Neural progenitor cell (in vitro differentiated cells): ENCODE data around the gene HEPACAM.

Experiments used
- CTCF ChIP-seq: fragments of 200-600 bp; sonication (generic); IDR thresholded peaks from 2 replicates; pipeline ENCODE4 v1.5.1; 2017; ENCODE audit warnings: antibody characterized with exemption, mild to moderate bottlenecking
- EZH2 ChIP-seq: fragments of 200-600 bp; sonication (generic); IDR thresholded peaks from 2 replicates; pipeline ENCODE4 v1.6.1; 2017; ENCODE audit warnings: antibody characterized with exemption, mild to moderate bottlenecking, moderate library complexity

DNA sequence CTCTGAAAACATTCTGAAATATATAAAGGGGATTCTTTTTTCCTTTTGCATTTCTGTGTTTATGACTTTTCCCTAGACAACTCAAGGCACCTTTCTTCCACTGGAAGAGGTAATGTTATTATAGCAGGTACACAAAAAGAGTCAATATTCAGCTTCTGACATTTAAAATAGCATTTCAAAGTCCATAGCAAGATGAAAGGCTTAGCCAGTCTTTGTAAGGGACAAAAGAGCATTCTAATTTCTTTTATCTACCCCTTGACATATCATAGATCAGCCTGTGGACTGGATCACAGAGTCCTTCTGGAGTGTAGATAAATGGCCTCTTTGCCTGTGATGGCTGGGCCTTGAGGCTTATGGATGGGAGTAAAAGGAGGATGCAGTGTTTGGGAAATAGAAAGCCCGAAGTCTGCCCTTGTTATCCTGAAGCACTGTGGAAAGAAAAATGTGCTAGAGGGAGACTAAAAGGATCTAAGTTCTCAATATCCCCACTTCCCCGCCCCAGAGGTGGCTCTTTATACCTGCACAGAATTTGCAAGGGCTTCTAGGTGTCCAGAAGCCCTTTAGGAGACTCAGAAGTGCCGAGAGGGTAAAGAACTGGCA, 1.6 kb upstream of the HEPACAM start:
- TF ChIP-seq EZH2 (no peak), CTCF (no peak)
